Stimulated activated CD4-positive, alpha-beta T cell treated with anti-CD3 and anti-CD28 coated beads, Interleukin-1b, Interleukin-23, amount 100 ng/mL, for 24 hours (primary cell): ENCODE data around the gene HYAL4.
"Not testable (repeated sequence)": the region's sequence is repeated elsewhere in the genome, so short reads cannot be mapped to it uniquely, and the experiment has no call there.

Experiments used
- DNase-seq, 4 experiments: peaks; one replicate each; pipeline ENCODE4 v3.0.0-alpha.2; 2020; ENCODE audit warnings: low read depth in 4 of 4, low spot score in 1 of 4

The HYAL4 gene, protein sequence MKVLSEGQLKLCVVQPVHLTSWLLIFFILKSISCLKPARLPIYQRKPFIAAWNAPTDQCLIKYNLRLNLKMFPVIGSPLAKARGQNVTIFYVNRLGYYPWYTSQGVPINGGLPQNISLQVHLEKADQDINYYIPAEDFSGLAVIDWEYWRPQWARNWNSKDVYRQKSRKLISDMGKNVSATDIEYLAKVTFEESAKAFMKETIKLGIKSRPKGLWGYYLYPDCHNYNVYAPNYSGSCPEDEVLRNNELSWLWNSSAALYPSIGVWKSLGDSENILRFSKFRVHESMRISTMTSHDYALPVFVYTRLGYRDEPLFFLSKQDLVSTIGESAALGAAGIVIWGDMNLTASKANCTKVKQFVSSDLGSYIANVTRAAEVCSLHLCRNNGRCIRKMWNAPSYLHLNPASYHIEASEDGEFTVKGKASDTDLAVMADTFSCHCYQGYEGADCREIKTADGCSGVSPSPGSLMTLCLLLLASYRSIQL

DNA sequence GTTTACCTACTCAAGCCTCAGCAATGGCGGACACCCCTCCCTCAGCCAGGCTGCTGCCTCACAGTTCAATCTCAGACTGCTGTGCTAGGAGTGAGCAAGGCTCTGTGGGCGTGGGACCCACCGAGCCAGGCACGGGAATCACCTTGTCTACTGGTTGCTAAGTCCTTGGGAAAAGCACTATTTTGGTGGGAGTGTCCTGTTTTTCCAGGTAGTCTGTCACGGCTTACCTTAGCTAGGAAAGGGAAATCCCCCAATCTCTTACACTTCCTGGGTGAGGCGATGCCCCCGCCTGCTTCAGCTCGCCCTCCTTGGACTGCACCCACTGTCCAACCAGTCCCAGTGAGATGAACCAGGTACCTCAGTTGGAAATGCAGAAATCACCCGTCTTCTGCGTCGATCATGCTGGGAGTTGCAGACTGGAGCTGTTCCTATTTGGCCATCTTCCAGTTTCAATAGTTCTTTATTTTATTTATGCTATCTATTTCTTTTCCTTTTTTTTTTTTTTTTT lies at the start of gene HYAL4:
HYAL4 (plus strand) TSS at position 458 of the 508 bp plus-strand sequence. CDS start 23,105 bp downstream, outside the sequence.
- no peak for DNase-seq

DNA sequence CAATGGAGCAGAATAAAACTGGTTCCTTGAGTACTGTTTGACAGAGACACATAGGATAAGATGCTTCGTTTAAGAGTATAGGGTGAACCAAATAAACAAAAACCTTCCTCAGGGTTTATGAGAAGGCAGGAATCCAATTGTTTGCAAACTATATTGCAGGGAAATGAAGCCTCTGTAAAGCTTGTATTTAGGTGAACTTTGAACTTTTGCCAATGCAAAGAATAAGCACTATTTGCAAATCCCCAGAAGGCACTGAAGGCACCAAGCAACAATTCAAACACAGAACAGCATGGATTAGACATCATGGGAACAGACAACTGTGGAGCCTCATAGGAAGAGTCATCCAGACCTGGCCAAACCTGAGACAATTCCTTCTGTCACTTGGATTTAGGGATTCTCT lies 49.1 kb upstream of the HYAL4 start:
- no peak for DNase-seq

DNA sequence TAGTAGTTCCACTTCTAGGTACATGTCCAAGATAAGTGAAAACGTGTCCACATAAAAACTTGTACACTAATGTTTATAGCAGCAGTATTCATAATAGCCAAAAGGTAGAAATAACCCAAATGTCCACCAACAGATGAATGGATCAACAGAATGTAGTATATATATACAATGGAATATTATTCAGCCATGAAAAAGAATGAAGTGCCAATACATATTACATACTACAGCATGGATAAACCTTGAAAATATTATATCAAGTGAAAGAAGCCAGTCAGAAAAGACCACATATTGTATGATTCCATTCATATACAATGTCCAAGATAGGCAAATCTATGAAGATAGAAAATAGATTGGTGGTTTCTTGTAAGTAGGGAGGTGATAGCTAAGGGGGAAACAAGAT lies 48.4 kb upstream of the HYAL4 start:
- no peak for DNase-seq

DNA sequence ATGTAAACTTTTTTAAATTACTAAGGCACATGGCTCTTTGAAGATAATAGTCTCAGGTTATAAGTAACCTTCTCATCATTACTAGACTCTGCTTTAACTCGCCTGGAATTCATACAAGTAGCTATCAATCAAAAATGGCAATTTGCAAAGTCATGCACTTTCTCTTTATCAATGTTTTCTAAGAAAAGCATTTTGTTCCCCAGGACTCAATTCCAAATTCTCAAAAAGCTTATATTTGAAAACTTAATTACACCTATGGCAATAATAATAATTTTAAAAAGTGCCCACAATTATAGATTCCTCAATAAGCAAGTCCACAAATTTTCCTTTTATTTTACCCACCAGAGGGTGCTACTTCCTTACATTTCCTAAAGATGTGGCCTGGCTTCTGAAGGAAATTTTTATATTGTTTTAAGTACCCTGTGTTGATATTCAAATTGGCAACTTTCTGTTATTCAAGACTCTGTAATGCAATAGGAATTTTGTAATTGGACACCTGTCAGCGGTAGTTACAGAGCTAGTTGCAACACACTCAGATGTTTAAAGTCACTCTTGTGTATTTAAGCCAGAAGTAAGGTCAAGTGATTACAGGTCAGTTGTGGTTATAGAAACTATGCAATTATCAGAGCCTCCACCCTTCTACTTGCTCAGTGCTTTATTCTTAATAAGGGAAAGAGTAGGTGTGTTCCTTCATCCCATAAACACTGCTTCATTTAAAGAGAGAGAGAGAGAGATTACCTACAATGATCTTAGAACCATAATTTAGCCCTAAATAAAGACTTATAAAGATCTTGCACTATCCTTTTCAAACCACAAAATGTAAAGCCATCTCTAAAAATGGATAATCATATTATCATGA lies 47.1 kb upstream of the HYAL4 start:
- DNase-seq: no peak

DNA sequence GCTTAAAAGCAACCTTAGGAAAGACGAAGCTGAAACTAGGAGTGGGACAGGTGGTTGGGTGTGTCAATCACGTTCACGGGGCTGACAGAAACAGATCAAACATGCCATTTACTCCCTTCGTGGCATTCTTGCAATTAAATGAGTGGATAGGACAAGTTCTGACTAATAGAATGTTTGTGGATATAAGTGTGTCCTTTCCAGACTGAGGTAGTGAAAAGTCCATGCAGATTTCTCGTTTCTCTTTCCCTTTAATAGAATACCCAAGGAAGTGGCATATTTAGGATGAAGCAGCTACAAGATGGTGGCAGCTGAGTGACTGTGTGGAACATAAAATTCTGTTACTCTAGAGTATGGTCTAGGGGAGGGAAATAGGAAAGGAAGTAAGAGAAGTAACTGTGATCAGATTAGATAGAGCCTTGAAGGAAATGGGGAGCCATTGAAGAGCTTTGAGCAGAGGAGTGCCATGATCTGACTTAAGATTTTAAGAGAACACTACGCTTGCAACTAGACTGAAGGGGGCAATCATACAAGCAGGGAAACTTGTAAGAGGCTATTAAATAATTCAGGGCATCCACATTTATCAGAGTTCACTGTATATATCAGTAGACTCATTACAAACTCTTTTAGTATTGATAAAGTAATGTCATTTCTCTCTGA lies 46.3 kb upstream of the HYAL4 start:
- no peak for DNase-seq

DNA sequence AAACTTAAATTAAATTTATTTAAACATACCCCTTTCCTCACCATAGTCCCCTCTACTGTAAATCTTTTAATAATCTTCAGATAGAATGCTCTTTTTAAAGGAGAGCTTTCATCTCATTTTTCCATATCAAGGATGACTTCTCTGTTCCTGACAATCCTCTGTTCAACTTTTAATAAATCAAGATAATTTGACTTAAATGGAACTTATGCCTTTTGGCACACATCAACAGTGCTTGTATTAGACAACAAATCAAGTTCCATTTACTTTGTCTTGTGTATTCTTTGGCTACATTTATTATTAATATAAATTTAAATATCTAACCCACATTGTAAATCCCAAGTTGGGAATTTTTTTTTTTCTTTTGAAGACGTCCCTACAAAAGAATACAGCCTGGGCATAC lies 42.7 kb upstream of the HYAL4 start:
- DNase-seq: no peak

DNA sequence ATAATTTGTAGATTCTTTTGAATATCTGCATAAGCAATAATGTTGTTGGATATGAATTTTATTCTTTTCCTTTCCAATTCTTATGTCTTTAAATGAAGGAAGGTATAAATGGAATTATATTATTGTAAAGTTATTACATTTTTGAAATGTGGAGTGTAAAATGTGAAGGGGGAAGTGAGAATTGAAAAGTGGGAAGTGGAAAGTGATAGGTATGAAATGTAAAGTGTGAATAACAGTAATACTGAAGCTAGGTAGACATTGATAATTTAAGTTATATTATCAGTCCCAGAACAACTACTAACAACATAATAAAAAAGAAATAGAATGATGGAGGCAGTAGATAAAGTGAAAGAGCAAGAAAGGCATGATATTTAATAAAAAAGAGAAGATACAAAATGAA lies 39.7 kb upstream of the HYAL4 start:
- no peak for DNase-seq

DNA sequence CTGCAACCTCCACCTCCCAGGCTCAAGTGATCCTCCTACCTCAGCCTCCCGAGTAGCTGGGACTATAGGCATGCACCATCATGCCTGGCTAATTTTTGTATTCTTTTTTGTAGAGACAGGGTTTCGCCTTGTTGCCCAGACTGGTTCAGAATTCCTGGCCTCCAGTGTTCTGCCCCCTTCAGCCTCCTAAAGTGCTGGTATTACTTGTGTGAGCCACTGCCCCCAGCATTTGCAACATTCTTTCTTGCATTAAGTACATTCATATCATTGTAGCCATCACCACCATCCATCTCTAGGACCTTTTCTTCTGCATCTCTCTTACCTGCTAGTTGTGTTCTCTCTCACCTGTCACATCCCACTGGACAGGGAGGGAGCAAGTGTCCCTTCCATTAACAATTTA lies 35.5 kb upstream of the HYAL4 start:
- DNase-seq: no peak

DNA sequence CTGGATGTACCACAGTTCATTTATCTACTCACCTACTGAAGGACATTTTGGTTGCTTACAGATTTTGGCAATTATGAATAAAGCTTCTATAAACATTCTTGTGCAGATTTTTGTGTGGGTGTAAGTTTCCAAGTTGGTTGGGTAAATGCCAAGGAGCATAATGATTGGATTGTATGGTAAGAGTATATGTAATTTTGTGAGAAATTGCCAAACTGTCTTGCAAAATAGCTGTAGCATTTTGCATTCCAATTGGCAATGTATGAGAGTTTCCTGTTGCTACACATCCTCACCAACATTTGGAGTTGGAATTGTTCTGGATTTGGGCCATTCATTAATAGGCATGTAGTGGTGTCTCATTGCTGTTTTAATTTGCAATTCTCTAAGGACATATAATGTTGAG lies 33.9 kb upstream of the HYAL4 start:
- no peak for DNase-seq

DNA sequence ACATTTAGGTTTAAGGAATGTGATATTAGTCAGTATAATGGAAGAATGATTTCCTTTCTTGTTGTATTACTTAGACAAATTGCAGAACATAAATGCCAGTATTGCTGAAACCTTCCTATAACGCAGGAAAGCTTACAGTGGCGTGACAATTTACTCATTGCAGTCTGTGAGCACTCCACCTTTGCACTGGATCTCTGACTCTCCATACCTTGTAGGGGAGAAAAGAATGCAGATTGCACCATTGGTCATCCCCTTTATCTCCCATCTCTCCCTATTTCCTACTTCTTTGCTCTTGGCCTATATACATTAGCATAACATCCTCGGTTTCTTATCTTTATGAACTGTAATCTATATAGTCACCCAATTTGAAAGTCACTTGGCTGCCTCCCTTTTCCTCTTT lies 28.1 kb upstream of the HYAL4 start:
- DNase-seq: no peak

DNA sequence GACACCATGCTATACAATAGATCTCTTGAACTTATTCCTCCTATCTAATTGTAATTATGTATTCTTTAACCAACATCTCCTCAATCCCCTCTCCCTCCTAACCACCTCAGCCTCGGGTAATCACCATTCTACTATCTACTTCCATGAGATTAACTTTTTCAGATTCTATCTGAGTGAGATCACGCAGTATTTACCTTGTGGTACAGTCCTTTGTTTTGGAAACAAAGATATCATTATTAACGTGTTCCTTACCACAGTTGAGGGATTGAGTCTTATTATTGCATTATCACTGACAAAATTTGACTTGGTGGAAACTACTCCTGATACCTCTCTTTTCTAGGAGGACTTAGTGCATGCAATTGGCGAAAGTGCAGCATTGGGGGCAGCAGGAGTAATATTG lies 26.0 kb upstream of the HYAL4 start:
- no peak for DNase-seq

DNA sequence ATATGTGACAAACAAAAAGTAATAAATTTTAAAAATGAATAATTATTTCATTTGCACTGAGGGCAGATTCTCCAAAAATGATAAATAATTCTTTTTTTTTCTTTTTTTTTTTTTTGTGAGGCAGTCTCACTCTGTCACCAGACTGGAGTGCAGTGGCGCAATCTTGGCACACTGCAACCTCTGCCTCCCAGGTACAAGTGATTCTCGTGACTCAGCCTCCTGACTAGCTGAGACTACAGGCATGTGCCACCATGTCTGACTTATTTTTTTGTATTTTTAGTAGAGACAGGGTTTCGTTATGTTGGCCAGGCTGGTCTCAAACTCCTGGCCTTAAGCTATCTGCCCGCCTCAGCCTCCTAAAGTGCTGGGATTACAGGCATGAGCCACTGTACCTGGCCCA lies 25.2 kb upstream of the HYAL4 start:
- DNase-seq: not testable (repeated sequence)

DNA sequence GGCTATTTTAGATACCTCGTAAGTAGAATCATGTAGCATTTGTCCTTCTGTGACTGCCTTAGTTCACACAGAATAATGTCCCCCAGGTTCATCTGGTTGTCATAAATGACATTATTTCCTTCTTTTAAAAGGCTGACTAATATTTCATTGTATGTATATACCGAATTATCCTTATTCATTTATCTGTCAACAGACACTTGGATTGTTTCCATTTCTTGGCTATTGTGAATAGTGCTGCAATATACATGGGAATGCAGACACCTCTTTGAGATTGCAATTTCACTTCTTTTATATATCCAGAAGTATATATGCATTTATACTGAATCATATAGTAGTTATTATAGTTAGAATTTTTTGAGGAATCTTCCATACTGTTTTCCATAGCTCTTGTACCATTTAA lies 24.1 kb upstream of the HYAL4 start:
- no peak for DNase-seq

DNA sequence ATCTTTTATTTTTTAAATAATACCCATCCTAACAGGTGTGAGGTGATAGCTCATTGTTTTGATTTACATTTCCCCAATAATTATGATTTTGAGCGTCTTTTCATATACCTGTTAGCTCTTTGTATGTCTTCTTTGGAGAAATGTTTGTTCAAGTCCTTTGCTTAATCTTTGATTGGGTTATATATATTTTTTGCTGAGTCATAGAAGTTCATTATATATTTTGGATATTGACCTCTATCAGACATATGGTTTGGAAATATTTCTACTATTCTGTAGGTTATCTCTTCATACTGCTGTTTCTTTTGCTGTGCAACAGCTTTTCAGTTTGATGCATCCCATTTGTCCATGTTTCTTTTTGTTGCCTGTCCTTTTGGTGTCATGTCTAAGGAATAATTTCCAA lies 23.6 kb upstream of the HYAL4 start:
- no peak for DNase-seq

DNA sequence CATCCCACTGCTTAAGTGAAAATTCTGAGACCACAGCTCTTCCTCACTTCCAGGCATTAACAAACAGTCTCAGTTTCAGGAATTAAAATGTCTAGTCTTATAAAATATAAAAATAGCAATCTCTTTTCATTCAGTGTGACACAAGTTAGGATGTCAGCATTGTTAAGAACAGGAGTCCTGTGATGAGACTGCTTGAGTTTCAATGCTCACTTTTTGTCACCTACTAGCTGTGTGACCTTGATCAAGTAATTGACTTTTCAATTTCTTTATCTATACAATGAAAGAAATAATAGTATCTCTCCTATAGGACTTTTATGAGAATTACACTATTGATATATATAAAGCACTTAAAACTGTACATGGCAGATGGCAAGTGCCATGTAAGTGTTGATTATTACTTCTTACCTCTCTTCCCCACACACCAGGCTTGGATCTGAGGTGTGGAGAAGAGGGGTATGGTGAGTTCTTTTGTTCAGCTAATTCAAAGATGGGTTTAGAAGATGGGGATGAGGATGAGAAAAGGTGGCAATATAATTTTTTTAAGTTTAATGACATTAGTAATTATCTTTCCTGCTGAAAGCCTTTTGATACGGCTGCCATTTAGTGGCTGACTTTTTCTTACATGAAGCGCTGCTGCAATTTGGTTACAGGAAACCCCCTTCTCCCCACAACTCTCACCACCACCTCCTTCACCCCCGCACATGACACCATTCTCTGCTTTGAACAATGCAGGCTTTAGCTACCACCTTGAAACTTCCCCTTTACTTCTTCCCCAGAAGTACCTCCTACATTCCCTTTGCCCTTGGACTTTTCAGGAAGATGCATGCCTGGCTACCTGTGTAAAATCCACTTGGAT lies 20.8 kb upstream of the HYAL4 start:
- DNase-seq: peak in 3 of 4 experiments; percentile 11 to 34 (median 20)

DNA sequence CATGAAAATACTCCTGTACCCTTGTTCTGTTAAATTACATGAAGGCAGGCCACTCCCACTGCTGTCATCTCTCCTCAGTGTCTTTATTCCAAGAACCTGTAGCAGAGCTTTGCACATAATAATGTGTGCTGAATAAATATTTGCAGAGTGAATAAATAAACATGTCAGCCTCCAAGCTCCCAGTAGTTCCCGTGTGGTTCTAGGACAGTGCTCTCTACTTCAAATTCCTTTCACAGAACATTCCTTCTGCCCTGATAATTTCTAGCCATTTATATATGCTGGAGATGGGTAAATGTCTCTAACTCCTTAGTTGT lies 20.3 kb upstream of the HYAL4 start:
- no peak for DNase-seq

DNA sequence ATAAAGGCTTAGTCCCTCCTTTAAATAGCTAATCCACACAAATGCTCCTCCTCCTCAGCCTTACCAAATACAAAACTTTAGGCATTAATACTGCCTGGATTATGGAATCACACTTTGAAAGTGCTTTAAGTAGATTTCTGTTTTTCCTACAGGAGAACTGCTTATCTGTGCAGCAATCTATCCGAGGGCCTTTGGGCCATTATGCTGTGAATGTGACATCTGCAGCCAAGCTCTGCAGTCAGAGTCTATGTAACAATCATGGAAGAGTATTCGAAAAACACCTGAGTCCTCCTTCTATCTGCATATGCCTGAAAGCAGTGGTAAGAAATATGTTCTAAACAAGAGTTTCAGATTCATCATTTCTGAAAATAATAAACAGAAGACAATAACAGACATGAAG lies 16.2 kb upstream of the HYAL4 start:
- DNase-seq: no peak

DNA sequence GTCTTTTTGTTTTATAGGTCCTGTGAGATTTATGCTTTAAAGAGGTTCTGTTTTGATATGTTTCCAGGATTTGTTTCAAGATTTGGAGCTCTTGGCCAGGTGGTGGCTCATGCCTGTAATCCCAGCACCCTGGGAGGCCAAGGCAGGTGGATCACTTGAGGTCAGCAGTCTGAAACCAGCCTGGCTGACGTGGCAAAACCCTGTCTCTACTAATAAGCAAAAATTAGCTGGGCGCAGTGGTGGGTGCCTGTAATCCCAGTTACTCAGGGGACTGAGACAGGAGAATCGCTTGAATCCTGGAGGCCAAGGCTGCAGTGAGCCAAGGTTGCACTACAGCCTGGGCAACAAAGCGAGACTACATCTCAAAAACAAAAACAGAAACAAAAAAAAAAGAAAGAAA lies 8.3 kb upstream of the HYAL4 start:
- DNase-seq: no peak

DNA sequence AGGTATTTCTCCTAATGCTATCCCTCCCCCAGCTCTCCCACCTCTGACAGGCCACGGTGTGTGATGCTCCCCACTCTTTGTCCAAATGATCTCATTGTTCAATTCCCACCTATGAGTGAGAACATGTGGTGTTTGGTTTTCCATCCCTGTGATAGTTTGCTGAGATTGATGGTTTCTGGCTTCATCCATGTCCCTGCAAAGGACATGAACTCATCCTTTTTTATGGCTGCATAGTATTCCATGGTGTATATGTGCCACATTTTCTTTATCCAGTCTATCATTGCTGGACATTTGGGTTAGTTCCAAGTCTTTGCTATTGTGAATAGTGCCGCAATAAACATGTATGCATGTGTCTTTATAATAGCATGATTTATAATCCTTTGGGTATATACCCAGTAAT lies 5.9 kb upstream of the HYAL4 start:
- not testable (repeated sequence) for DNase-seq

DNA sequence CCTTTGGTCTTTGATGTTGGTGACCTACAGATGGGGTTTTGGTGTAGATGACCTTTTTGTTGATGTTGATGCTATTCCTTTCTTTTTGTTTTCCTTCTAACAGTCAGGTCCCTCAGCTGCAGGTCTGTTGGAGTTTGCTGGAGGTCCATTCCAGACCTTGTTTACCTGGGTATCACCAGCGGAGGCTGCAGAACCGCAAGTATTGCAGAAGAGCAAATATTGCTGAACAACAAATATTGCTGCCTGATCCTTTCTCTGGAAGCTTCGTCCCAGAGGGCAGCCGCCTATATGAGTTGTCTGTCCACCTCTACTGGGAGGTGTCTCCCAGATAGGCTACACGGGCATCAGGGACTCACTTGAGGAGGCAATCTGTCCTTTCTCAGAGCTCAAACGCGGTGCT lies 827 bp upstream of the HYAL4 start:
- not testable (repeated sequence) for DNase-seq

DNA sequence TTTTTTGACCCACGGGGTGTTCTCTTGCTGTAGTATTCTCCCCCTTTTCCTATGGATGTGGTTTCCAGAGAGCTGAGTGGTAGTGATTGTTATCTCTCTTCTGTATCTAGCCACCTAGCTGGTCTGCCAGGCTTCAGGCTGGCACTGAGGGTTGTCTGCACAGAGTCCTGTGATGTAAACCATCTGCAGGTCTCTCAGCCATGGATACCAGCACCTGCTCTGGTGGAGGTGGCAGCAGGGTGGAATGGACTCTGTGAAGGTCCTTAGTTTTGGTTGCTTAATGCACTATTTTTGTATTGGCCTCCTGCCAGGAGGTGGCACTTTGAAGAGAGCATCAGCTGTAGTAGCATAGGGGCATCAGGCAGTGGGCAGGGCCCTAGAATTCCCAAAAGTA lies 851 bp downstream of the HYAL4 start:
- no peak for DNase-seq
